PC-3 (cell line): ENCODE results near the gene PGBD5. TPM values are rescaled to one million over a fixed set of nuclear protein-coding genes. Genes with fewer than 3 reads are reported as not detected.

Source experiments
- ATAC-seq: fragments of 200-7000 bp; cut with Tn5 transposase; 2 replicates; pipeline ENCODE4 v1.9.1; 2020; ENCODE audit warnings: mild to moderate bottlenecking, moderate library complexity
- BruUV-seq: library from RNA; stranded (reverse); fragments of 400-500 nt; replicated peaks from 2 replicates; lab custom pipeline; 2021; lab: Mats Ljungman, UMichigan
- CTCF ChIA-PET: fragments of 300-600 bp; sonication (Branson Sonifier 250); formaldehyde crosslinking; loops from one replicate; lab custom pipeline; 2022; ENCODE audit warnings: antibody characterized with exemption; lab: Charles Lee
- POLR2A ChIA-PET: fragments of 300-600 bp; sonication (Branson Sonifier 250); formaldehyde crosslinking; loops from one replicate; lab custom pipeline; 2022; ENCODE audit warnings: antibody characterized with exemption; ENCODE audit not compliant: unreplicated experiment; lab: Charles Lee
- DNase-seq: peaks from one replicate; pipeline ENCODE4 v3.0.0-alpha.2; 2015
- H2AFZ ChIP-seq: fragments of 300-600 bp; sonication (generic); 2 replicates; pipeline ENCODE4 v1.6.0; 2016; ENCODE audit warnings: antibody characterized with exemption, low read length
- H3F3A ChIP-seq: fragments of 300-600 bp; sonication (generic); one replicate; pipeline ENCODE4 v1.6.0; 2017; ENCODE audit warnings: antibody characterized with exemption, low read length, control low read depth, mild to moderate bottlenecking; ENCODE audit not compliant: unreplicated experiment
- H3K27ac ChIP-seq: fragments of 300-600 bp; sonication (generic); 2 replicates; pipeline ENCODE4 v1.5.1; 2016; ENCODE audit warnings: mild to moderate bottlenecking, low read length
- H3K27me3 ChIP-seq: fragments of 300-600 bp; sonication (generic); 2 replicates; pipeline ENCODE4 v1.6.1; 2016; ENCODE audit warnings: low read length, mixed read lengths
- H3K36me3 ChIP-seq: fragments of 300-600 bp; sonication (generic); 2 replicates; pipeline ENCODE4 v1.6.1; 2016; ENCODE audit warnings: low read depth, mixed run types, low read length, mixed read lengths
- H3K4me1 ChIP-seq: fragments of 300-600 bp; sonication (generic); 2 replicates; pipeline ENCODE4 v1.5.1; 2016; ENCODE audit warnings: low read length; ENCODE audit not compliant: insufficient read depth
- H3K4me2 ChIP-seq: fragments of 300-600 bp; sonication (generic); 2 replicates; pipeline ENCODE4 v1.6.0; 2016; ENCODE audit warnings: low read length
- H3K4me3 ChIP-seq: fragments of 300-600 bp; sonication (generic); 2 replicates; pipeline ENCODE4 v1.5.1; 2016; ENCODE audit warnings: mild to moderate bottlenecking, low read length, mixed read lengths
- H3K79me2 ChIP-seq: fragments of 300-600 bp; sonication (generic); 2 replicates; pipeline ENCODE4 v1.6.1; 2017; ENCODE audit warnings: low read length, mixed read lengths
- H3K9ac ChIP-seq: fragments of 300-600 bp; sonication (generic); 2 replicates; pipeline ENCODE4 v1.6.0; 2016; ENCODE audit warnings: mild to moderate bottlenecking, low read length
- H3K9me2 ChIP-seq: fragments of 300-600 bp; sonication (generic); replicated peaks from 2 replicates; pipeline ENCODE4 v1.6.1; 2016; ENCODE audit warnings: mixed run types, low read length, mixed read lengths
- H3K9me3 ChIP-seq: fragments of 300-600 bp; sonication (generic); 2 replicates; pipeline ENCODE4 v1.6.1; 2016; ENCODE audit warnings: low read length, mixed read lengths
- H4K20me1 ChIP-seq: fragments of 300-600 bp; sonication (generic); 2 replicates; pipeline ENCODE4 v1.6.1; 2016; ENCODE audit warnings: low read length, mixed read lengths
- CTCF ChIP-seq: fragments of 300-600 bp; sonication (generic); conservative IDR thresholded peaks from 2 replicates; pipeline ENCODE4 v1.5.1; 2017; ENCODE audit warnings: antibody characterized with exemption, low read depth, mild to moderate bottlenecking, low read length
- EZH2 ChIP-seq: fragments of 300-600 bp; sonication (generic); IDR thresholded peaks from one replicate; pipeline ENCODE4 v1.6.1; 2017; ENCODE audit warnings: antibody characterized with exemption, mild to moderate bottlenecking, low read length; ENCODE audit not compliant: unreplicated experiment
- EZH2phosphoT487 ChIP-seq: fragments of 300-600 bp; sonication (generic); IDR thresholded peaks from 2 replicates; pipeline ENCODE4 v1.6.1; 2018; ENCODE audit warnings: mild to moderate bottlenecking, antibody characterized with exemption, low read length, borderline replicate concordance
- intact Hi-C: fragments of 100-400 bp; cut with micrococcal nuclease; formaldehyde crosslinking; loops from 2 replicates; pipeline ENCODE4 v1.9.0; 2023
- total RNA-seq: library from RNA; depleted of rRNA; stranded (reverse); fragments of >200 nt; gene quantifications from 2 replicates; pipeline ENCODE4 v1.2.3, GENCODE V29; 2014

PGBD5 gene
- total RNA-seq, 1 experiment from 2014 or later, result under 0.01 TPM

- Histone ChIP-seq H3K79me2 (no peaks in the 10 kb centered on the region), H3K9me3 (no peaks in the 10 kb centered on the region), H2AFZ (no peak overlapping the region), H3K9ac (no peak overlapping the region), H4K20me1 (no peaks in the 10 kb centered on the region), H3K36me3 (no peaks in the 10 kb centered on the region), H3K4me2 (no peak overlapping the region), H3K27me3 (peaks cover 60% of the 10 kb centered on the region), H3F3A (no peaks in the 10 kb centered on the region), H3K27ac (no peak overlapping the region), H3K4me1 (no peaks in the 10 kb centered on the region), H3K9me2 (no peaks in the 10 kb centered on the region), H3K4me3 (no peak overlapping the region)
- ATAC-seq (no peak), DNase-seq (no peak)
- ChIA-PET POLR2A (no interaction called here), CTCF (no interaction called here)
- no TSS peak for BruUV-seq
- TF ChIP-seq CTCF (no peak), EZH2phosphoT487 (no peak), EZH2 (no peak)
- intact Hi-C loops, result no loop called here
Observed at GRCh38 chr1:230391776-230392535, 34.2 kb downstream of the PGBD5 start.

GRCh38 chr1:230390371-230390770, 35.8 kb downstream of the PGBD5 start:
- H2AFZ ChIP-seq, result no peak overlapping the region
- no peaks in the 10 kb centered on the region for H3K79me2 ChIP-seq
- no peaks in the 10 kb centered on the region for H4K20me1 ChIP-seq
- no peak overlapping the region for H3K9ac ChIP-seq
- BruUV-seq, result no TSS peak
- no peaks in the 10 kb centered on the region for H3K9me3 ChIP-seq
- no peak overlapping the region for H3K27ac ChIP-seq
- peaks cover 67% of the 10 kb centered on the region for H3K27me3 ChIP-seq
- H3F3A ChIP-seq, result no peaks in the 10 kb centered on the region
- intact Hi-C loops, result no loop called here
- no peak overlapping the region for H3K4me3 ChIP-seq
- H3K4me2 ChIP-seq, result no peak overlapping the region
- no peaks in the 10 kb centered on the region for H3K9me2 ChIP-seq
- no peaks in the 10 kb centered on the region for H3K36me3 ChIP-seq
- TF ChIP-seq CTCF (no peak), EZH2phosphoT487 (no peak), EZH2 (no peak)
- CTCF ChIA-PET, result no interaction called here
- POLR2A ChIA-PET, result no interaction called here
- no peaks in the 10 kb centered on the region for H3K4me1 ChIP-seq
- no peak for ATAC-seq
- no peak for DNase-seq

- Histone ChIP-seq H3K4me3 (no peak overlapping the region), H4K20me1 (no peaks in the 10 kb centered on the region), H3K9me2 (no peaks in the 10 kb centered on the region), H3K4me1 (no peaks in the 10 kb centered on the region), H3K4me2 (no peak overlapping the region), H3F3A (no peaks in the 10 kb centered on the region), H3K9me3 (no peaks in the 10 kb centered on the region), H3K27ac (no peak overlapping the region), H3K79me2 (no peaks in the 10 kb centered on the region), H3K9ac (no peak overlapping the region), H3K36me3 (no peaks in the 10 kb centered on the region), H2AFZ (no peak overlapping the region), H3K27me3 (peaks cover 76% of the 10 kb centered on the region)
- BruUV-seq, result no TSS peak
- ATAC-seq (no peak), DNase-seq (no peak)
- ChIA-PET POLR2A (no interaction called here), CTCF (no interaction called here)
- TF ChIP-seq EZH2, result no peak
- TF ChIP-seq CTCF, result no peak
- TF ChIP-seq EZH2phosphoT487, result no peak
- intact Hi-C loops, result no loop called here
Observed at GRCh38 chr1:230387876-230388275, 38.3 kb downstream of the PGBD5 start.
